Anterior cingulate cortex (tissue), 58 donors: ENCODE results near the gene TNFAIP8L1.
A peak's percentile ranks its signal among the peaks of the same experiment; 100 is the strongest.

ENCODE experiments used
- DNase-seq, 58 donors: peaks; one replicate each; lab custom pipeline; 2025; lab: John Stamatoyannopoulos, UW

The TNFAIP8L1 gene

DNA sequence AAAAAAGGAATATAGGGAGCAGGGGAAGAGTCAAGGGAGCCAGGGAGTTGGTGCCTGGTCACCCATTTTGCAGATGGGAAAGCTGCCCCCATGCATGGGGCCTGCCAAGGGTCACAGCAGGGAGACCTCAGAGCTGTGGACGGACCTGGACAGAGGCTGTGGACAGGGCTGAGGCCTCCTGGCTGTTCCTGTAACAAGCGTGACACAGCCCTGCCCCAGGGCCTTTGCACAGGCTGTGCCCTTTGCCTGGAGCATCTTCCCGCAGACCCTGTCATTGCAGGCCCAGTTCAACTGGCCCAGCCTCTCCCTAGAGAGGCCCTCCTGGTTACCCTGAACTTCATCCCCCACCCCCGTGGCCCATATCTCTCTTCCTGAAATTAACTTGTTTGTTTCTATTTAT lies 6.4 kb downstream of the TNFAIP8L1 start:
- DNase-seq: no peak

DNA sequence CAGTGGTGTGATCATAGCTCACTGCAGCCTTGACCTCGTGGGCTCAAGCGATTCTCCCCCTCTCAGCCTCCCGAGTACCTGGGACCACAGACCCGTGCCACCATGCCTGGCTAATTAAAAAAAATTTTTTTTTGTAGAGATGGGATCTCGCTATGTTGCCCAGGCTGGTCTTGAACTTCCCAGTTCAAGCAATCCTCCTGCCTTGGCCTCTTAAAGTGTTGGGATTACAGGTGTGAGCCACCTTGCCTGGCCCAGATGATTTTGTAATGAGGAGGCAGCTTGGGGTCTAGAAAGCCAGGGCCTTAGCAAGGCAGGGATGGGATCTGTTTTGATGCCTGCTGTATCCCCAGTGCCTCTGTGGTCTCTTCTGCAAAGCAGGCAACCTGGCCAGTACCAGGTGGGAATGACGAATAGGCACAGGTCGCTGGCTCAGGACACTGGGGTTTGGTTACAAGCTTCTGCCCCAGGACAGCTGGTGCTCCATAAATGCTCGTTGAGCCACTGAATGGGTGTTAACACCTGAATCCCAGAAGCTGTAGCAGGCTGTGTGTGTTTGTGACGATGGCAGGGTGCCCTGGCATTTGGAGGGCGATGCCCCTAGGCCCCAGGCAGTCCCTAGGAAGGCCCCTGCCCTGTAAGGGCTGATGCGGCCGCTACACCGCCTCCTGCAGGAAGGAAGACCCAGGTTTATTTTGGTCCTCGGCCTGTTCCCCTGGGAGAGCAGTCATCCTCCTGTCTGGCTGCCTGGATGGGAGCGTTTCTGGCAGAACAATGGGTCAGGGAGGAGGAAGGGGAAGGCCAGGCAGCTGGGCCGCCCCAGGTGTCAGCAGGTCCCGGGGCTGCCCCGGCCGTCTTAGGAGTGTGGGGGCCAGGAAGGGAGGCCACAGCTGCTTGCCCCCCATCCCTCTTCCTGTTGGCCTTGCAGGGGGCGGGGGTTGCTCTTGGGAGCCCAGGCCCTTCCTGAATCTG lies 8.6 kb downstream of the TNFAIP8L1 start:
- no peak for DNase-seq

DNA sequence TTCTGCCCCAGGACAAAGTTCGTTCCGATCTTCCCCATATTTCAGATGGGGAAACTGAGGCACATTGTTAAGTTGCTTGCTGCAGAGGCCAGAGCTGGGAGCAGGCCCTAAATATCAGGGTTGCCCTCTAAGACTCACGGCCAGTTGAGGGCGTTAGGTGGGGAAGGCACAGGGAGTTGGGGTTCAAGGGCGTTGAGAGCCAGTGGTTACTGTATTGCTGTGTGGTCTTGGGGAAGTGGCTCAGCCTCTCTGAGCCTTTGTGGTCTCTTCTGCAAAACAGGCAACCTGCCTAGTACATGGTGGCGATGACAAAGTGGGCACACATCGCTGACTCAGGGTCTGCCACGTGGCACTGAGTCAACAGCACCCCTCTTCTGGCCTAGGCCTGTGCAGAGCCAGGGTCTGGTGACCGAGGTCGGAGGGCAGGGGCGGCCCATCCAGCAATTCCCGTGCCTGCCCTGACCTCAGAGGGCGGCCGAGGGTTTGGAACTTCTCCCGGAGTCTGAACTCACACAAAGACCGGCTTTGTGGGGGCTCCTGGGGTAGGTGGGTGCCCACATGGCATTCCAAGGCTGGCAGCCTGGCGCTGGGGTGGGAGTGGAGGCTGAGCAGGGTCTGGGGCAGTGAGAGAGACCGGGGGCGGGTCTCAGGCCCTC lies 10.2 kb downstream of the TNFAIP8L1 start:
- DNase-seq: no peak

- DNase-seq: no peak
Measured at GRCh38 chr19:4650159-4650558, 10.8 kb downstream of the TNFAIP8L1 start.

DNA sequence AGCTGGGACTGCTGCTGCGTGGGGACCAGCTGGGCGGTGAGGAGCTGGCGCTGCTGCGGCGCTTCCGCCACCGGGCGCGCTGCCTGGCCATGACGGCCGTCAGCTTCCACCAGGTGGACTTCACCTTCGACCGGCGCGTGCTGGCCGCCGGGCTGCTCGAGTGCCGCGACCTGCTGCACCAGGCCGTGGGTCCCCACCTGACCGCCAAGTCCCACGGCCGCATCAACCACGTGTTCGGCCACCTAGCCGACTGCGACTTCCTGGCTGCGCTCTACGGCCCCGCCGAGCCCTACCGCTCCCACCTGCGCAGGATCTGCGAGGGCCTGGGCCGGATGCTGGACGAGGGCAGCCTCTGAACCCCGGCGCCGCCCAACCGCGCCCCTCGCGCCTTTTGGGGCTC lies 12.8 kb downstream of the TNFAIP8L1 start:
- no peak for DNase-seq

DNA sequence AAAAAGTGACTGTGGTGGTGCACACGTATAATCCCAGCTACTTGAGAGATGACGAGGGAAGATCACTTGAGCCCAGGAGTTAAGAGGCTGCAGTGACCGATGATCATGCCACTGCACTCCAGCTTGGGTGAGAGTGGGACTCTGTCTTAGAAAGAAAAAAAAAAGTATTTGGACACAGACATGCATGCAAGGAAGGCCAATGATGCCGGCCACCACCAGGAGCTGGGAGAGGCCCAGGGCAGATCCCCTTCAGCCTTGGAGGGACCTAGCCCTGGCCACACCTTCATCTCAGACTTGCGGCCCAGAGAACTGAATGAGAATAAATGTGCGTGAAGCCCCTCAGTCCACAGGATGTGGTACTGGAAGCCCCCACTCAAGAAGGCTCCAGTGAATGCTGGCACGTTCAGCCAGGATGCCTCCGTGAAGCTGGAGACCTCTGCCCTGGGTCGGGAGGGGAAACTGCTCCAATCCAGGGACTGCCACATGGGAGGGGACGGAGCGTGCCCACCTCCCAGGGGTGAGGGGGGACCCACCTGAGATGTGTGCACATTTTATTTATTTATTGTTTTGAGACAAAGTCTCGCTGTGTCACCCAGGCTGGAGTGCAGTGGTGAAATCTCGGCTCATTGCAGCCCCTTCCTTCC lies 14.6 kb downstream of the TNFAIP8L1 start:
- DNase-seq: no peak

DNA sequence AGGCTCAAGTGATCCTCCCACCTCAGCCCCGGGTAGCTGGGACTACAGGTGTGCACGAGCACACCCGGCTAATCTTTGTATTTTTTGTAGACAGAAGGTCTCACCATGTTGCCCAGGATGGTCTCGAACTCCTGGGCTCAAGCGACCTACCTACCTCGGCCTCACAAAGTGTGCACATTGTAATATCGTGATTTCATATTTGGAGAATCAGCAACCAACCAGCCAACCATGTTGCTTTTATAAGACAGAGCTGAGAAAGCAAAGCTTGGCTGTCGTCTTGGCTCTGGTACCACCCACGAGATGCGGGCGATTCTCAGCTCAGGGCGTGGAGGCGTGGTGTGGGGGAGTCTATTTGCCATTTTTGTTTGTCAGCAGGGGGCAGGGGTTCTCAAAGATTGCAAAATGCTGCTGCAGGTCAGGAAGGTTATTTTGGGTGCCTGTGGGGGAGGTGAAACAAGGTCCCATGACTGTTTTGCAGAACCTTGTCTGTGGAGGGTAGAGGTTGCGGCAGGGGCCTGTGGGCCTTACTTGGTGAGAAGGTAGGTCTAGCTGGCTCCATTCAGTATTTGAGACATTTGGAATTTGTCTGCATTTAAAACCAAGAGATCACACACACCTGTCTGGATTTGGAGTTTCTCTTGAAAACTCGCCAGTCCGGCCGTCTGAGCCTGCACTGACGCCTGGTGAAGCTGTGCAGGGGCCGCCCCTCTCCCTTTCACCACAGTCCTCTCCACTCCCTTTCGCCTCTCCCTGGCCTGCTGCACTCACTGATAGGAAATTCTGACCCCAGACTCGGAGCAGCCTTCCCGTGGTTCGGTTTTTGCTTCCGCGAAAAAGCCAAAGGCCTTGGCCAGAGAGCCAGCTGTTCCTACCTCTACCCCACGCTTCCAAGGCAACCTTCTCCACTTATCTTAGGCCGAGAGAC lies 15.4 kb downstream of the TNFAIP8L1 start:
- DNase-seq: peak in 20 of 58 donors; percentile 6 to 57 (median 19)

DNA sequence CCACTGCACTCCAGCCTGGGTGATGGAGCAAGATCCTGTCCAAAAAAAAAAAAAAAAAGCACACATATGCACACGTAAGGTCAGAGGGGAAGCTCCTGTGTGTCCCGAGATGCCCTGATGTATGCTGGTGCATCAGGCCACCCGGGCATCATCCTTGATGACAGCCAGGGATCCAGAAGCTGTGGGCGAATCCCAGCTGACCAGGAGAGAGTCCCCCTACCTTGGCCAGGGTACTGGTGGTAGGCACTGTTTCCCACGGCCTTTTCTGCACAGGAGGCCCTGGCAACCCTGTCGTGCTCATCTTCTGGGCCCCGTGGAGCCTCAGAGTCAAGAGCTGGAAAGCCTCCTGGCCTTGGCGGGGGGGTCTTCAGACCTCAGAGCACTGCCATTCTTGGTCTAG lies 16.8 kb downstream of the TNFAIP8L1 start:
- DNase-seq: no peak

GRCh38 chr19:4657262-4657661 lies 17.9 kb downstream of the TNFAIP8L1 start:
- DNase-seq: no peak

DNA sequence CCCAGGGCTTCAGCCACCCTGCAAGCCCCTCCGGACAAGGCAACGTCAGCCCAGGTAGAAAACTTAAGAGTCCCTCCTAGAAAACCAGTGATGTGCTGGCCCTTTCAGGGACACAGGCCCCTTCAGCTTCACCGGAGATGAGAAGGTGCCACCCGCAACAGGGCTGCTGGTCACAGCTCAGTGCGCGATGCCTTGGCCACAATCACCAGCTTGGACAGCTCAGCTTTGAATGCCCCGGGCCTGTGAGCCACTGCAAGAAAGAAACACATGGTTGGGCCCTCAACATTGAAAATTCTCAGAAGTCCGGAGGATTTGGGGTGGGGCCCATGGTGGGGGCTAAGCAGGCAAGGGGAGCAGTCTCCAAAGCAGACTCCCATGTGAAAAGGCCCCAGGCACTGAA lies 18.5 kb downstream of the TNFAIP8L1 start:
- no peak for DNase-seq

GRCh38 chr19:4660181-4660791 lies 21.0 kb downstream of the TNFAIP8L1 start:
- no peak for DNase-seq

- DNase-seq: no peak
Measured at GRCh38 chr19:4660993-4661392, 21.7 kb downstream of the TNFAIP8L1 start.

- DNase-seq: no peak
Measured at GRCh38 chr19:4662020-4662695, 22.8 kb downstream of the TNFAIP8L1 start.

DNA sequence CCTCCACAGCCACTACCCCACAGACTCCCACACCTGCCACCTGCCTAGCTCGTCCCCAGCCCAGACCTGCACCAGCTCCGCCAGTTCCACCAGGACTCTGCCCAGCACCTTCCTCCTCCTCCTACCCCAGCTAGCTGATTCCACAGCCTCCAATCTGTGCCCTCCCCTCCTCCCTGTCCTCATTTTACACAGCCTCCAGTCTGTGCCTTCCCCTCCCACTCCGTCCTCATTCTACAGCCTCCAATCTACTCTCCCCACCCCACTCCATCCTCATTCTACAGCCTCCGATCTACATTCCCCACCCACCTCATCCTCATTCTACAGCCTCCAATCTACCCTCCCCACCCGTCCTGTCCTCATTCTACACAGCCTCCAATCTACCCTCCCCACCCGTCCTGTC lies 23.5 kb downstream of the TNFAIP8L1 start:
- DNase-seq: no peak

DNA sequence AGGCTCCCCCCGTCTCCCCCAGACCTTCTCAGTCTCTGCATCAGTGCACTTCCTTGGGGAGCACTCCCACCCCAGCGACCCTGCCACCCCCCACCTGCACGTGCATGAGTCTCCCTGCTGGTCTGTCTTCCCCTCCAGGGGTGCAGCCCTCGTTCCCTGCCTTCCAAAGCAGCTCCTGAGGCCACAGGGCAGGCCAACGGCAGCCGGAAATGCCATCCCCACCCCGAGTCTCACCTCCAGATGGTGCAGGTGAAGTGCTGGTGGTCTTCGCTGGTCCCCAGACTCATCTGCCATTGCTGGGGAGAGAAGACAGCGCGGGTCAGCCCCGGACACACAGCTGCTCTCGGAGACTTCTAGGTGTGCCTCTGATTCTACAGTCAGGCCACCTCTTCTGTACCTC lies 25.3 kb downstream of the TNFAIP8L1 start:
- DNase-seq: no peak

GRCh38 chr19:4669723-4670480 lies 30.6 kb downstream of the TNFAIP8L1 start, which contains the start of gene MYDGF:
Gene MYDGF (minus strand): TSS chr19:4670342. CDS start chr19:4670334, 8 bp downstream.
- peak in 56 of 58 donors; percentile 10 to 93 (median 81) for DNase-seq

DNA sequence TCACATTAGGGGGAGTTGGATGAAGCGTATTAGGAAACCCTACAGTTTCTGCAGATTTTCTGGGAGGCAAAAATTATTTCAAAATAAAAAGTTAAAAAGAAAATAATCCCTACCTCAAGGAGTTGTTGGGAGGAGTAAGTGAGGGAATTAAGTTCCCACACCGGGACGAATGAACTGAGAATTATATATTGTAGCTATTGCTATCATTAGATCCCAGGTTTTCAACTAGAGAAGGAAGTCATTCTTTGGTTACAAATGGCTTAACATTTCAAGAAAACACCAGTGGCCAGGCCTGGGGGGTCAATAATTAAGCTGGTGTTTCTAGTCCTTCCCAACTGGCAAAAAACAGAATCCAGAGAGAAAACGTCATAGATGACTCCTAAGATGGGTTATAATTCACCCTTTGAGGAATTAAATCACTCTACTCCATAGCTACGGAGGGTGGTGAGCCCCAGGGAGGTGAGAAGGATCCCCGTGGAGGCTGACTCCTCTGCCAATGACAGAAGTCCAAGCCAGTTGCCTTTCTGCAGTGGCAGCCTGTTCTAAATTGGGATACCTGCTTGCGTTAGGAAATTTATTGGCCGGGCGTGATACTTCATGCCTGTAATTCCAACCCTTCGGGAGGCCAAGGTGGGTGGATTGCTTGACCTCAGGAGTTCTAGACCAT lies 32.0 kb downstream of the TNFAIP8L1 start:
- no peak for DNase-seq

DNA sequence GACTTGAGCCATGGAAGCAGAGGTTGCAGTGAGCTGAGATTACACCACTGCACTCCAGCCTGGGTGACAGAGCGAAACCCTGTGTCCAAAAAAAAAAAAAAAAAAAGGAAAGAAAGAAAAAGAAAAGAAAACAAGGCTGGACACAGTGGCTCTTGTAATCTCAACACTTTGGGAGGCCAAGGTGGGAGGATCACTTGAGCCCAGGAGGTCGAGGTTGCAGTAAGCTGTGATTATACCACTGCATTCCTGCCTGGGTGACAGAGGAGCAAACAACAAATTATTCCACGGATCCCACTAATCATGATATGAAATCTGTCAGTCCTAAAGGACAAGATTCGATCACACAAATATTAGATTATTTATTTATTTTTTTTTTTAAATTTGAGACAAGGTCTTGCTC lies 33.9 kb downstream of the TNFAIP8L1 start:
- no peak for DNase-seq
